ENCODE results near the gene TYRO3. TPM values are rescaled to one million over a fixed set of nuclear protein-coding genes. Genes with fewer than 3 reads are reported as not detected.
"Not testable (repeated sequence)": the region's sequence is repeated elsewhere in the genome, so short reads cannot be mapped to it uniquely, and the experiment has no call there.

TYRO3 gene
- total RNA-seq, 1 donor: 3.0 TPM

- no peak for DNase-seq (ENCODE audit: low read depth in 2 of 3, low spot score in 2 of 3)
Observed at GRCh38 chr15:41553731-41554130, 5.3 kb upstream of the TYRO3 start.

GRCh38 chr15:41554343-41554742 lies 4.7 kb upstream of the TYRO3 start:
- no peak for DNase-seq (ENCODE audit: low read depth in 2 of 3, low spot score in 2 of 3)

- DNase-seq (ENCODE audit: low read depth in 2 of 3, low spot score in 2 of 3): no peak
Observed at GRCh38 chr15:41554915-41555314, 4.1 kb upstream of the TYRO3 start.

GRCh38 chr15:41556677-41557076 lies 2.3 kb upstream of the TYRO3 start:
- no peak for DNase-seq (ENCODE audit: low read depth in 2 of 3, low spot score in 2 of 3)

GRCh38 chr15:41557673-41558399 lies 1.2 kb upstream of the TYRO3 start:
- peak; percentile 54 to 88 (median 84) for DNase-seq (ENCODE audit: low read depth in 2 of 3, low spot score in 2 of 3)

GRCh38 chr15:41559239-41559782 lies 299 bp downstream of the TYRO3 start:
- peak in 1 of 3 donors; percentile 35 for DNase-seq (ENCODE audit: low read depth in 2 of 3, low spot score in 2 of 3)

- no peak for DNase-seq (ENCODE audit: low read depth in 2 of 3, low spot score in 2 of 3)
Observed at GRCh38 chr15:41560572-41560874, 1.5 kb downstream of the TYRO3 start.

GRCh38 chr15:41561104-41561776 lies 2.2 kb downstream of the TYRO3 start:
- no peak for DNase-seq (ENCODE audit: low read depth in 2 of 3, low spot score in 2 of 3)

- no peak for DNase-seq (ENCODE audit: low read depth in 2 of 3, low spot score in 2 of 3)
Observed at GRCh38 chr15:41561777-41562145, 2.7 kb downstream of the TYRO3 start.

GRCh38 chr15:41562244-41562643 lies 3.2 kb downstream of the TYRO3 start:
- no peak for DNase-seq (ENCODE audit: low read depth in 2 of 3, low spot score in 2 of 3)

GRCh38 chr15:41562784-41563198 lies 3.8 kb downstream of the TYRO3 start:
- no peak for DNase-seq (ENCODE audit: low read depth in 2 of 3, low spot score in 2 of 3)

- DNase-seq (ENCODE audit: low read depth in 2 of 3, low spot score in 2 of 3): no peak
Observed at GRCh38 chr15:41564286-41564959, 5.4 kb downstream of the TYRO3 start.

GRCh38 chr15:41564960-41565502 lies 6.0 kb downstream of the TYRO3 start:
- no peak for DNase-seq (ENCODE audit: low read depth in 2 of 3, low spot score in 2 of 3)

- no peak for DNase-seq (ENCODE audit: low read depth in 2 of 3, low spot score in 2 of 3)
Observed at GRCh38 chr15:41565702-41566101, 6.7 kb downstream of the TYRO3 start.

- no peak for DNase-seq (ENCODE audit: low read depth in 2 of 3, low spot score in 2 of 3)
Observed at GRCh38 chr15:41566121-41566885, 7.3 kb downstream of the TYRO3 start.

GRCh38 chr15:41567261-41567660 lies 8.2 kb downstream of the TYRO3 start:
- no peak for DNase-seq (ENCODE audit: low read depth in 2 of 3, low spot score in 2 of 3)

GRCh38 chr15:41567862-41568261 lies 8.8 kb downstream of the TYRO3 start:
- no peak for DNase-seq (ENCODE audit: low read depth in 2 of 3, low spot score in 2 of 3)

- DNase-seq (ENCODE audit: low read depth in 2 of 3, low spot score in 2 of 3): no peak
Observed at GRCh38 chr15:41568350-41569017, 9.5 kb downstream of the TYRO3 start.

GRCh38 chr15:41569232-41569631 lies 10.2 kb downstream of the TYRO3 start:
- not testable (repeated sequence) for DNase-seq (ENCODE audit: low read depth in 2 of 3, low spot score in 2 of 3)

- no peak for DNase-seq (ENCODE audit: low read depth in 2 of 3, low spot score in 2 of 3)
Observed at GRCh38 chr15:41570764-41571163, 11.8 kb downstream of the TYRO3 start.

Data from hematopoietic multipotent progenitor cell (in vitro differentiated cells).